ENCODE data around the gene TXNDC11.
"Not testable (repeated sequence)": the region's sequence is repeated elsewhere in the genome, so short reads cannot be mapped to it uniquely, and the experiment has no call there.

TXNDC11 gene

GRCh38 chr16:11742536-11743307, at the start of gene TXNDC11:
TSS of gene TXNDC11 (minus strand) at chr16:11742857. CDS start at chr16:11742730, 127 bp downstream.
- DNase-seq, result peak; percentile 83 to 99 (median 97)

- no peak for DNase-seq
Observed at GRCh38 chr16:11791144-11791828, 48.6 kb upstream of the TXNDC11 start.

- DNase-seq, result no peak
Observed at GRCh38 chr16:11788914-11789313, 46.3 kb upstream of the TXNDC11 start.

GRCh38 chr16:11784980-11785599, 42.4 kb upstream of the TXNDC11 start:
- not testable (repeated sequence) for DNase-seq

- DNase-seq, result not testable (repeated sequence)
Observed at GRCh38 chr16:11784381-11784780, 41.7 kb upstream of the TXNDC11 start.

GRCh38 chr16:11784038-11784369, 41.3 kb upstream of the TXNDC11 start:
- no peak for DNase-seq

- DNase-seq, result no peak
Observed at GRCh38 chr16:11783319-11784037, 40.8 kb upstream of the TXNDC11 start.

GRCh38 chr16:11781773-11782172, 39.1 kb upstream of the TXNDC11 start:
- DNase-seq, result peak in 9 of 14 donors; percentile 2 to 36 (median 15)

GRCh38 chr16:11780991-11781680, 38.5 kb upstream of the TXNDC11 start:
- no peak for DNase-seq

- DNase-seq, result no peak
Observed at GRCh38 chr16:11779074-11779473, 36.4 kb upstream of the TXNDC11 start.

GRCh38 chr16:11774065-11774626, 31.5 kb upstream of the TXNDC11 start:
- no peak for DNase-seq

- DNase-seq, result no peak
Observed at GRCh38 chr16:11768849-11769248, 26.2 kb upstream of the TXNDC11 start.

GRCh38 chr16:11762431-11762830, 19.8 kb upstream of the TXNDC11 start:
- DNase-seq, result no peak

GRCh38 chr16:11759997-11760396, 17.3 kb upstream of the TXNDC11 start:
- DNase-seq, result no peak

GRCh38 chr16:11759163-11759834, 16.6 kb upstream of the TXNDC11 start:
- no peak for DNase-seq

- no peak for DNase-seq
Observed at GRCh38 chr16:11757671-11758545, 15.3 kb upstream of the TXNDC11 start.

GRCh38 chr16:11756248-11756647, 13.6 kb upstream of the TXNDC11 start:
- no peak for DNase-seq

- no peak for DNase-seq
Observed at GRCh38 chr16:11755022-11755760, 12.5 kb upstream of the TXNDC11 start.

GRCh38 chr16:11752856-11753255, 10.2 kb upstream of the TXNDC11 start:
- no peak for DNase-seq

GRCh38 chr16:11750056-11750455, 7.4 kb upstream of the TXNDC11 start:
- no peak for DNase-seq

Measured in C1 segment of cervical spinal cord (tissue), 14 donors.